Ramos (cell line): ENCODE results near the gene KCNQ1.

ENCODE experiments used
- in situ Hi-C: fragments of 300-500 bp; cut with MboI; formaldehyde crosslinking; loops from one replicate; pipeline ENCODE4 v1.14.3; 2022; ENCODE audit warnings: low sequenced_read_pairs; ENCODE audit not compliant: unreplicated experiment

The KCNQ1 gene

GRCh38 chr11:2666828-2667570 lies 222.2 kb downstream of the KCNQ1 start:
- in situ Hi-C loops, result no loop called here

DNA sequence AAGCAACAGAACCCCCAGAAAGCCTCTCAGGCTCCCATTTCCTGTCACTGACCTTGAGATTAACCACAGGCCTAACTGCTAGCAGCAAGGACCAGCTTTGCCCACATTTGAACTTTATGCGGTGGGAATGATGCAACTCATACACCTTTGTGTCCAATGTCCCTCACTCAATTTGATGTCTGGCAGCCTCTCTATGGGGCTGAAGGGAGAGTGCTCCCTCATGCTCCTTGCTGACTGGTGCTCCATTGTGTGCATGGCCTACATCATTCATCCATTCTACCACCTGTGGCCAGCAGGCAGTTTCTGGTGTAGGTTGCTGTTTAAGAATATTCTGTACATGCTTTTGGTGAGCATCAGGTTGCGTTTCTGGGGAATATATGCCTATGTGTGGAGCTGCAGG lies 223.1 kb downstream of the KCNQ1 start:
- in situ Hi-C loops, result no loop called here

DNA sequence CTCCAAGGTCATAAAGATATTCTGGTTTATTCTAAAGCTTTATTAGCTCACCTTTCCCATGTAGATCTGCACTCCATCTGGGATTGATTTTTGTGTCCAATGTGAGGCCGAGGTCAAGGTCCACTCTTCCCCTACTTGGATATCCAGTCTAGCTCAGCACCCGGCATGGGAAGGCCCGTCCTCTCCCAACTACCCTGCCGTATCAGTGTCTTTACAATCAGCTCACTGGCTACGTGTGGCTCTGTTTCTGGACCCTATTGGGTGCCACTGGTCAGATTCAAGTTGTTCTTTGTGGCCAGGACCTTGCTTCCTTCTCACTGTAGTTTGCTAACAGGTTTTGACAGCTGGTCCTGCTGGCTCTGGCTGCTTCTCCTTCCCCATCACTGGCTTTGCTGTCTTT lies 224.1 kb downstream of the KCNQ1 start:
- in situ Hi-C loops, result no loop called here

- in situ Hi-C loops, result no loop called here
These were observed 225.0 kb downstream of the KCNQ1 start for GRCh38 chr11:2669634-2670469.

DNA sequence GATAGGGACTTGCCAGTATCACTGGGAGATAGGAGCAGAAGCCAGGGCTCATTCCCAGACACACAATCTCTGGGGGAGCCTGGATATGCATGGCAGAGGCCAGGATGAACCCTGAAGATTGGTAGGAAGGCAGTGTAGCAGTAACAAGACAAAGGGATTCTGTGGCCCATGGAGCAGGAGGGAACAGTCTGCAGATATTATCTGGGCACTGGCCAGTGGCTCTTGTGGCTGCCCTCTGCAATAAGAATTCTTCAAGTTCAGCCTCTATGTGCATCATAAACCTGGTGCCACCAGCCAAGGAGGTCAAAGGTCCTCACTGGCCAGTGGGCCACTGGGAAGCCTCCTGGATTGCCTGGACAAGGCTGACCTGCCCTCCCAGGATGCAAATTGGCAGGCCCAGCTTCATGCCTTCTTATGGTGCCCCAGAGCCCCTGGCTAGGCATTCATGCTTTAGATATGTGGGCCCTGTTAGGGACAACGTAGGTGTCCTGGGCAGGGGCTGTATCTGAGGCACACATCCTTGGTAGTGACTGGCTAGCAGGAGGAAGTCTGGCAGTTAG lies 225.8 kb downstream of the KCNQ1 start:
- in situ Hi-C loops, result no loop called here

- in situ Hi-C loops, result no loop called here
These were observed 226.9 kb downstream of the KCNQ1 start for GRCh38 chr11:2671748-2672147.

GRCh38 chr11:2672553-2673249 lies 227.9 kb downstream of the KCNQ1 start:
- in situ Hi-C loops, result no loop called here

DNA sequence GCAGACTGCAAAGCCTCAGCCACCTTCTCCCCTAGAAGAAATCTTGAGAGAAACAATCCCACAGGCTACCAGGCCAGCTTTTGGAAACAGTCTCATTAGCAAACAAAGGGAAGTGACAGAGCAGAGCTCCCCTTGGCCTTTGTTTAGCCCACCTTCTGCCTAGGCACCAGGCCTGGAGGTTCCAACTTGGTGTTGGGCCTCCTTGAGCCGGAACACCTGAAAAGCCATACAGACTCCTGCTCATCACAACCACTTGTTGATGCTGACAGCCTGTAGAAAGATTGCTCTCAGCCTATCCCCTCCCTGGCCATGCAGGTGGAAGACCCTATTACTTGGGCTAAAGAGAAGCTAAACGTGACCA lies 228.4 kb downstream of the KCNQ1 start:
- in situ Hi-C loops, result no loop called here

DNA sequence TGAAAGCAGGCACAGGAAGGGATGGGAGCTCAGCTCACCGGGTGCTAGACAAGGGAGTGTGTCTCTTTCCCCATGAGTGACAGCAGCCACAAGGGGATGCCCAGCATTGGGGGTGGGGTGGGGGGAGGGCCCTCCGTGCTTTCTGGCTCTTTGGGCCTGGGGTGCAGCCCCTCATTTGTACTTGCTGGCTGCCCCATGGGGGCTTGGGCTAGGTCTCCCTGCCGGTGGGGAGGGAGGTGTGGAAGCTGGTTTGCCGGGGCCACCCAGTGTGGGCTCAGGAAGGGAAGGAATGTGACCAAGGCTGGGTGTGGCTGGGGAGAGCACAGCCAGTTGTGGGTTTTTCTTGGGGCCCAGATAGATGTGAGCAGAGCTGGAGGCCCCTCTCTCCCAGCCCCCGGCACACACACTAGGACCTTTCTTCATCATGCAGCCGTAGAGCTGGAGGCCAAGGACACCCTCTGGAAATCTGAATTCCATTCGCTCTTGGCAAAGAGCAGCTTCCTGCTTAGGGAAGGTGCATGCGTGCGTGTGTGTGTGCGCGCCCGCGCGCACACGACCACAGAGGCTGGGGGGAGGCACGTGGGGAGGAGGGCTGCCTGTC lies 229.2 kb downstream of the KCNQ1 start:
- in situ Hi-C loops, result no loop called here

DNA sequence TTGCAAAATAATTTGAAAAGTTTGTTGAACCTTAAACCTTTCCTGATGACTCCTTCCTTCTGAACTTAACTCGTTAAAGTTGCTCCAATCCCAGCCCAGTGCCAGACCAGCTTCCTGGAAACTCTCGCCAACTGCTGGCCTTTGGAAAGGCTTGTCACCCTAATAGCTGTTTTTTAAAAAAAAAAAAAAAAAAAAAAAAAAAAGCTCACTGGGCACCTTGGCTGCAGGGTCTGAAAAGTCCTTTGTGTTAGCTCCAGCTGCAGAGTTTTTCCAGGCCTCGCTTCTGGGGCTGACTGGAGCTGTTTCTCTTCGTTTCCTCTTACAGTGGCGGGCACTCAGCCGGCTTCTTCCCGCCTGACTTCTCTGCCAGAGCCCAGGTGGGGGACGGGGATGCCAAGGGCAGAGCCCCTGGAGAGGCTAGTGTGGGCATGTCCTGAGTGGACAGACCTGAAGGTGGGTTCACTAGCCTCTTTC lies 229.9 kb downstream of the KCNQ1 start:
- in situ Hi-C loops, result no loop called here

GRCh38 chr11:2675540-2675939 lies 230.7 kb downstream of the KCNQ1 start:
- in situ Hi-C loops, result no loop called here

GRCh38 chr11:2677127-2677526 lies 232.3 kb downstream of the KCNQ1 start:
- in situ Hi-C loops, result no loop called here

DNA sequence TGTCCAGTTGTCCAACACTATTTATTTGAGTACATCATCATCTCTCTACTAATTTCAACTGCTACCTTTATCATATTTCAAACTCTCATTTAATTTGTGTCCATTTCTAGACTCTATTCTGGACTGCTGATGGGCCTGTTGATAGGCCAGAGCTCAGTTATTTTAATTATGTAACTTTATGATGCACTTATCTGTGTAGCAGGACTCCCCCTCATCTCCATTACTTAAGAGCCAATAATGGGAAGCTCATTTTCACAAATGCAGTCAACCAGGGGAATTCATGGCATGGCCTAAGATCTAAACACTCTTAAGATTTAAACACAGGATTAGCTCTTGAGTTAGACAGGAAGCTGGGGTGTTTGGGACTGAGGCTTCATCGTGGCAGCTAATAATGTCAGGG lies 233.6 kb downstream of the KCNQ1 start:
- in situ Hi-C loops, result no loop called here

DNA sequence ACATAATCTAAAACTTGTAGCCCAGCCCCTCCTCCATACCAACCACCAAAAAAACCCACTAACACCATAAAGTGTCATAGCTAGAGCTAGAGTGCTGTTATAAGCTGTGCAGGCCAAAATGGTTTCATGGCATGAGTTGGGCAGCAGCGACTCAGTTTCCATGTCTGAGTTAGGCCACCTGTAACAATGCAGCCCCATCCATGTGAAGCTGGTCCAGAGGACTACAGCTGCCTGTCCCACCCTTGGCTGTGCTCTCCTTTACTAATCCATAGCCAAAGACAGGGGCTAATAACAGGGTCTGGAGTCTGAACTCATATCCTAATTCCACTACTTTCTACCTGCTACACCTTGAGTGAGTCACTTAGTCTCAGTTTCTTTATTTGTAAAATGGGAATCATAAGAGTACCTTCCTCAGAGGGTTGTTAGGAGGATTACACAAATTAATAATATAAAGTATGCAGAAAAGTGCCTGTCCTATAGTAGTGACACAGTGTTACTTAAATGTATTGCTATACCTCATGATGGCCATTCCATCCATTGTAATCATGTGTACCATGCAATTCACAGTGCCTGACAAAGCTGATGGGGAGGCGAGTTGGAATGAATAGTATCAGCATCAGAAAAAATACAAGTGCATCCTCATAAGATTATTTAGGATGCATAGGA lies 234.3 kb downstream of the KCNQ1 start:
- in situ Hi-C loops, result no loop called here

- in situ Hi-C loops, result no loop called here
These were observed 236.8 kb downstream of the KCNQ1 start for GRCh38 chr11:2681408-2682145.

- in situ Hi-C loops, result no loop called here
These were observed 239.0 kb downstream of the KCNQ1 start for GRCh38 chr11:2683806-2684205.

GRCh38 chr11:2684581-2684980 lies 239.8 kb downstream of the KCNQ1 start:
- in situ Hi-C loops, result no loop called here

GRCh38 chr11:2685051-2685450 lies 240.2 kb downstream of the KCNQ1 start:
- in situ Hi-C loops, result no loop called here
